Lower leg skin (tissue), 3 donors: ENCODE data around the gene C22orf23.

Source experiments
- CTCF ChIP-seq, 3 donors: fragments of 450-650 bp; IDR thresholded peaks; one replicate each; pipeline ENCODE4 v1.5.1; 2016; ENCODE audit warnings: antibody characterized with exemption in 3 of 3, mild to moderate bottlenecking in 3 of 3, moderate library complexity in 2 of 3
- POLR2A ChIP-seq, 2 donors: fragments of 450-650 bp; IDR thresholded peaks; one replicate each; pipeline ENCODE4 v1.6.1; 2016 to 2017; ENCODE audit warnings: antibody characterized with exemption in 2 of 2, mild to moderate bottlenecking in 1 of 2, moderate library complexity in 1 of 2

- no peak for TF ChIP-seq POLR2A (IDR thresholded peaks at IDR 0.05)
- TF ChIP-seq CTCF (IDR thresholded peaks at IDR 0.05): no peak
These were observed 55.6 kb downstream of the C22orf23 start for GRCh38 chr22:37897807-37898206.
